ENCODE results near the gene ABCD4.

Gene ABCD4

DNA sequence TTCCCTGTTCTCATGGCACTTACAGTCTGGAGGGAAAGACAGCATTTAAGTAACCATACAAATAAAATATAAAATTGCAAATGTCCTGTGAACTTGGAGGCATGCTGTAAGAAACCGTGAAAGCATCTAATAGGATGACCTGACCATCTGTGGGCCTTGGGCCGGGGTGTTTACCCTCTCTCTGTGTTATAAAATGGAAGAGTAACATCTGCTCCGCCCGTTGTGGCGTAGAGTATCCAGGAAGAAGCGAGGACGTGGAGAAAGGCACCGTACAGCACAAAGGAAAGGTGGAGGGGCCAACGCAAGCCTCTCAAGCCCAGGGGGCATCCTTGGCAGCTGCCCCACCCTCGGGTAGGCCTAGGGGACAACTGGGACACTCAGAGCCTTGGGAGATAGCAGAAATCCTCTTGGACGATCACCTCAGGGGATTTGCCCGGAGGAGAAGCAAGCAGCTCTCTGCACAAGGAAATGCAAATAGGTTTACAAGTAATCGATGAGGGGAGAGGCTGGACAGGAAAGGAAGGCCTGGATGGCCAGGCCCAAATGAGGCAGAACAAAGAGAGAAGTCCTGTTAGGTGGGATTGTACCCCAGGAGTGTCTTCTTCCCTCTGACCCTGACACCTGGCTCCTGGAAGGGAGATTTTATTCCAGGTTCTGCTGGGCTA, 37.3 kb downstream of the ABCD4 start:
- H3K27me3 ChIP-seq, result no peaks in the 10 kb centered on the region
- H3K4me3 ChIP-seq (ENCODE audit: low read depth, low read length), result no peak overlapping the region
- H3K36me3 ChIP-seq, result no peaks in the 10 kb centered on the region
- TF ChIP-seq CTCF (IDR thresholded peaks at IDR 0.05; ENCODE audit: low read depth, low read length), result no peak
- H3K4me1 ChIP-seq, result no peaks in the 10 kb centered on the region
- H3K9me3 ChIP-seq, result no peaks in the 10 kb centered on the region
- no peak for DNase-seq

DNA sequence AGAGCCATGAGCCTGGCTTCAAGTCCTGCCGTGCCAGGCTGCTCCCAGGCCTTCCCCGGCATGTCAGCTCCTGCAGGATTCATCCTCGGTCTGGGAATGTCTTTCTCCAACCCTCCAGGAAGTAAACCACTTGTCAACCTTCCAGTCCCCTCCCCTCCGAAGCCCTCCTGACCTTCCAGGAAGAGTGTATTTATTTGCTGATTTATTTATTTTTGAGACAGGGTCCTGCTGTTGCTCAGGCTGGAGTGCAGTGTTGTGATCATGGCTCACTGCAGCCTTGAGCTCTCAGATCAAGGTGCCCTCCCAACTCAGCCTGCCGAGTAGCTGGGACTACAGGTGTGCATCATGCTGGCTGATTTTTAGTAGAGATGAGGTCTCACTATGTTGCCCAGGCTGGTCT, 38.8 kb downstream of the ABCD4 start:
- DNase-seq, result no peak
- H3K9me3 ChIP-seq, result no peaks in the 10 kb centered on the region
- H3K4me1 ChIP-seq, result no peaks in the 10 kb centered on the region
- TF ChIP-seq CTCF (IDR thresholded peaks at IDR 0.05; ENCODE audit: low read depth, low read length), result no peak
- H3K4me3 ChIP-seq (ENCODE audit: low read depth, low read length), result no peak overlapping the region
- H3K36me3 ChIP-seq, result no peaks in the 10 kb centered on the region
- H3K27me3 ChIP-seq, result peaks cover 3% of the 10 kb centered on the region

- H3K36me3 ChIP-seq, result no peaks in the 10 kb centered on the region
- no peaks in the 10 kb centered on the region for H3K4me1 ChIP-seq
- DNase-seq, result no peak
- no peak overlapping the region for H3K4me3 ChIP-seq (ENCODE audit: low read depth, low read length)
- no peak for TF ChIP-seq CTCF (IDR thresholded peaks at IDR 0.05; ENCODE audit: low read depth, low read length)
- H3K27me3 ChIP-seq, result peaks cover 10% of the 10 kb centered on the region
- no peaks in the 10 kb centered on the region for H3K9me3 ChIP-seq
These were observed 39.6 kb downstream of the ABCD4 start for GRCh38 chr14:74263181-74263580.

- DNase-seq, result no peak
- no peak for TF ChIP-seq CTCF (IDR thresholded peaks at IDR 0.05; ENCODE audit: low read depth, low read length)
- no peaks in the 10 kb centered on the region for H3K9me3 ChIP-seq
These were observed 40.7 kb downstream of the ABCD4 start for GRCh38 chr14:74262076-74262475.

GRCh38 chr14:74261288-74261687, 41.4 kb downstream of the ABCD4 start:
- H3K36me3 ChIP-seq, result no peaks in the 10 kb centered on the region
- TF ChIP-seq CTCF (IDR thresholded peaks at IDR 0.05; ENCODE audit: low read depth, low read length), result no peak
- H3K4me1 ChIP-seq, result no peaks in the 10 kb centered on the region
- H3K4me3 ChIP-seq (ENCODE audit: low read depth, low read length), result no peak overlapping the region
- DNase-seq, result no peak
- no peaks in the 10 kb centered on the region for H3K9me3 ChIP-seq
- peaks cover 24% of the 10 kb centered on the region for H3K27me3 ChIP-seq

More at GRCh38 chr14:74262076-74262475, 40.7 kb downstream of the ABCD4 start:
- Histone ChIP-seq H3K27me3 (peaks cover 18% of the 10 kb centered on the region), H3K4me3 (ENCODE audit: low read depth, low read length) (no peak overlapping the region), H3K4me1 (no peaks in the 10 kb centered on the region), H3K36me3 (no peaks in the 10 kb centered on the region)

- no peaks in the 10 kb centered on the region for H3K9me3 ChIP-seq
- H3K4me3 ChIP-seq (ENCODE audit: low read depth, low read length), result no peak overlapping the region
- no peaks in the 10 kb centered on the region for H3K36me3 ChIP-seq
- no peaks in the 10 kb centered on the region for H3K4me1 ChIP-seq
- H3K27me3 ChIP-seq, result peaks cover 28% of the 10 kb centered on the region
- TF ChIP-seq CTCF (IDR thresholded peaks at IDR 0.05; ENCODE audit: low read depth, low read length), result no peak
- DNase-seq, result no peak
These were observed 42.1 kb downstream of the ABCD4 start for GRCh38 chr14:74260525-74261233.

Data from BE2C (cell line).